ENCODE measurements around the gene KCNMB2. TPM values are rescaled to one million over a fixed set of nuclear protein-coding genes. Genes with fewer than 3 reads are reported as not detected.

KCNMB2 gene
- total RNA-seq, 1 donor, result not detected

GRCh38 chr3:178827285-178827856, 291.1 kb downstream of the KCNMB2 start:
- TF ChIP-seq, protein P1, sequence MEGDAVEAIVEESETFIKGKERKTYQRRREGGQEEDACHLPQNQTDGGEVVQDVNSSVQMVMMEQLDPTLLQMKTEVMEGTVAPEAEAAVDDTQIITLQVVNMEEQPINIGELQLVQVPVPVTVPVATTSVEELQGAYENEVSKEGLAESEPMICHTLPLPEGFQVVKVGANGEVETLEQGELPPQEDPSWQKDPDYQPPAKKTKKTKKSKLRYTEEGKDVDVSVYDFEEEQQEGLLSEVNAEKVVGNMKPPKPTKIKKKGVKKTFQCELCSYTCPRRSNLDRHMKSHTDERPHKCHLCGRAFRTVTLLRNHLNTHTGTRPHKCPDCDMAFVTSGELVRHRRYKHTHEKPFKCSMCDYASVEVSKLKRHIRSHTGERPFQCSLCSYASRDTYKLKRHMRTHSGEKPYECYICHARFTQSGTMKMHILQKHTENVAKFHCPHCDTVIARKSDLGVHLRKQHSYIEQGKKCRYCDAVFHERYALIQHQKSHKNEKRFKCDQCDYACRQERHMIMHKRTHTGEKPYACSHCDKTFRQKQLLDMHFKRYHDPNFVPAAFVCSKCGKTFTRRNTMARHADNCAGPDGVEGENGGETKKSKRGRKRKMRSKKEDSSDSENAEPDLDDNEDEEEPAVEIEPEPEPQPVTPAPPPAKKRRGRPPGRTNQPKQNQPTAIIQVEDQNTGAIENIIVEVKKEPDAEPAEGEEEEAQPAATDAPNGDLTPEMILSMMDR (IDR thresholded peaks at IDR 0.05; ENCODE audit: insufficient read depth, low read length), result no peak
- DNase-seq (ENCODE audit: low read depth), result no peak
- no peak overlapping the region for H3K4me3 ChIP-seq (ENCODE audit: low read depth, low read length)

DNA sequence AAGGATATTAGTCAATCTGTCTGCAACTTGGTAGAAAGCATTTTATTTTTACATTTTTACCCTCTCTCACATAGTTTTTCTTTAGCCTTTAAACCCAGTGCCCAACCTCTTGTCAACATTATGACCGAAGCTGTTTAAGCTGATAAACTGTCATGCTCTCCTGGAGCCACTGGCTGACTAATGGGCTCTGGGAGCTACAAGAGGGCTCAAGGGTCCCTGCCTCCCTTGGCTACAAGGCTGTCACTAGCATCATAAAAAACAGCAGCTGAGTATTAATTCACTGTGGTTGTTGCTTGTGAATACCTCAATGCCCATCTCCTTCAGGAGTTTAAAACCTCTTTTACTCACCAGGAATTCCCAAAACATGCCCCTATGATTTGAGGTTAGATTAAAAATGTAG, 297.5 kb downstream of the KCNMB2 start:
- TF ChIP-seq, protein P1 (IDR thresholded peaks at IDR 0.05; ENCODE audit: insufficient read depth, low read length), result no peak
- no peak overlapping the region for H3K4me3 ChIP-seq (ENCODE audit: low read depth, low read length)
- no peak for DNase-seq (ENCODE audit: low read depth)

DNA sequence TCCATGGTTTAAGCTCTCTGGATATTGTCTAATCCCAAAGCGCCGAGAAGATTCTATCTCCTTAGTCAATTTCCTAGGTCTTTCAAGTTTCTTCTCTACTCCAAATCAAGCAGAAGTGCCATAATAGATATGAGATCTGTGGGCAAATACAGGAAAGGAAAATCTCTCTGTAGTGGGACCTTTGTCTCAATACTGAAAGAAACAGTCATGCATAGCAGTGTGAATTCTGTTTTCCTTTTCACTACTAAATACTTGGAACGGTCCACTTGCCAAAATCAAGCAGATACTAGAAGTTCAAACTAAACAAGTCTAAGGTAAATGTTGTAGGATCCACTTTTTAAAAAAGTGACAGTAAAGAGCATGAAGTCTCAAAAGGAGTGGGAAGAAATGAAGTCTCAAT, 298.8 kb downstream of the KCNMB2 start:
- DNase-seq (ENCODE audit: low read depth), result no peak
- TF ChIP-seq, protein P1 (IDR thresholded peaks at IDR 0.05; ENCODE audit: insufficient read depth, low read length), result no peak
- H3K4me3 ChIP-seq (ENCODE audit: low read depth, low read length), result no peak overlapping the region

- H3K4me3 ChIP-seq (ENCODE audit: low read depth, low read length), result no peak overlapping the region
- TF ChIP-seq, protein P1 (IDR thresholded peaks at IDR 0.05; ENCODE audit: insufficient read depth, low read length), result no peak
- no peak for DNase-seq (ENCODE audit: low read depth)
Measured at GRCh38 chr3:178837512-178837911, 301.3 kb downstream of the KCNMB2 start.

GRCh38 chr3:178840586-178840985, 304.4 kb downstream of the KCNMB2 start:
- DNase-seq (ENCODE audit: low read depth), result no peak
- H3K4me3 ChIP-seq (ENCODE audit: low read depth, low read length), result no peak overlapping the region
- TF ChIP-seq, protein P1 (IDR thresholded peaks at IDR 0.05; ENCODE audit: insufficient read depth, low read length), result no peak

DNA sequence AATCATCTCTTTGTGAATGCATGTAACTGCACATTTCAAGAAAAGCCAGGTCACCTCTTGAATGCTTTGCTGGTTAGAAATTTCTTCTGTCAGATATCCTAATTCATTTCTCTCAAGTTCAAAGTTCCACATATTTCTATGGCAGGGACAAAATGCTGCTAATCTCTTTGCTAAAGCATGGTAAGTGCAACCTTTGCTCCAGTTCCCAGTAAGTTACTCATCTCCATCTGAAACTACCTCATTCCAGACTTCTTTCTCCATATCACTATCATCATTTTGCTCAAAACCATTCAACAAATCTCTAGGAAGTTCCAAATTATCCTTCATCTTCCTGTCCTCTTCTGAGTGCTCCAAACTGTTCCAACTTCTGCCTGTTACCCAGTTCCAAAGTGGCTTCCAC, 304.8 kb downstream of the KCNMB2 start:
- DNase-seq (ENCODE audit: low read depth), result no peak
- H3K4me3 ChIP-seq (ENCODE audit: low read depth, low read length), result no peak overlapping the region
- TF ChIP-seq, protein P1 (IDR thresholded peaks at IDR 0.05; ENCODE audit: insufficient read depth, low read length), result no peak

GRCh38 chr3:178844916-178845315, 308.7 kb downstream of the KCNMB2 start:
- H3K4me3 ChIP-seq (ENCODE audit: low read depth, low read length), result no peak overlapping the region
- TF ChIP-seq, protein P1 (IDR thresholded peaks at IDR 0.05; ENCODE audit: insufficient read depth, low read length), result no peak
- no peak for DNase-seq (ENCODE audit: low read depth)

All from fibroblast of the aortic adventitia (primary cell).